SU-DHL-6 (cell line): ENCODE data around the gene MEGF6.
"Not testable (repeated sequence)": the region's sequence is repeated elsewhere in the genome, so short reads cannot be mapped to it uniquely, and the experiment has no call there.

Experiments
- EZH2phosphoT487 ChIP-seq: fragments of 200-600 bp; sonication (generic), shearing (Covaris generic); conservative IDR thresholded peaks from 2 replicates; pipeline ENCODE4 v1.6.1; 2018; ENCODE audit warnings: mild to moderate bottlenecking, antibody characterized with exemption, low read length, moderate library complexity, mixed read lengths
- TF ChIP-seq, protein P1 (sequence below): fragments of 200-600 bp; sonication (generic); IDR thresholded peaks from one replicate; pipeline ENCODE4 v1.5.1; 2017; ENCODE audit warnings: antibody characterized with exemption, mild to moderate bottlenecking, low read length, moderate library complexity; ENCODE audit not compliant: insufficient read depth, poor library complexity, severe bottlenecking

GRCh38 chr1:3585353-3585868 is 25.9 kb downstream of the MEGF6 start:
- TF ChIP-seq, protein P1, sequence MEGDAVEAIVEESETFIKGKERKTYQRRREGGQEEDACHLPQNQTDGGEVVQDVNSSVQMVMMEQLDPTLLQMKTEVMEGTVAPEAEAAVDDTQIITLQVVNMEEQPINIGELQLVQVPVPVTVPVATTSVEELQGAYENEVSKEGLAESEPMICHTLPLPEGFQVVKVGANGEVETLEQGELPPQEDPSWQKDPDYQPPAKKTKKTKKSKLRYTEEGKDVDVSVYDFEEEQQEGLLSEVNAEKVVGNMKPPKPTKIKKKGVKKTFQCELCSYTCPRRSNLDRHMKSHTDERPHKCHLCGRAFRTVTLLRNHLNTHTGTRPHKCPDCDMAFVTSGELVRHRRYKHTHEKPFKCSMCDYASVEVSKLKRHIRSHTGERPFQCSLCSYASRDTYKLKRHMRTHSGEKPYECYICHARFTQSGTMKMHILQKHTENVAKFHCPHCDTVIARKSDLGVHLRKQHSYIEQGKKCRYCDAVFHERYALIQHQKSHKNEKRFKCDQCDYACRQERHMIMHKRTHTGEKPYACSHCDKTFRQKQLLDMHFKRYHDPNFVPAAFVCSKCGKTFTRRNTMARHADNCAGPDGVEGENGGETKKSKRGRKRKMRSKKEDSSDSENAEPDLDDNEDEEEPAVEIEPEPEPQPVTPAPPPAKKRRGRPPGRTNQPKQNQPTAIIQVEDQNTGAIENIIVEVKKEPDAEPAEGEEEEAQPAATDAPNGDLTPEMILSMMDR, result not testable (repeated sequence)
- TF ChIP-seq EZH2phosphoT487, result not testable (repeated sequence)
